Panc1 (cell line): ENCODE data around the gene DGKD. TPM values are rescaled to one million over a fixed set of nuclear protein-coding genes. Genes with fewer than 3 reads are reported as not detected.

Experiments
- ATAC-seq: fragments of 200-7000 bp; cut with Tn5 transposase; 2 replicates; pipeline ENCODE4 v1.9.1; 2020; ENCODE audit warnings: mild to moderate bottlenecking, moderate library complexity
- BruUV-seq: library from RNA; stranded (reverse); fragments of 400-500 nt; replicated peaks from 2 replicates; lab custom pipeline; 2021; lab: Mats Ljungman, UMichigan
- CTCF ChIA-PET: fragments of 300-600 bp; sonication (Branson Sonifier 250); formaldehyde crosslinking; loops from one replicate; lab custom pipeline; 2022; ENCODE audit warnings: antibody characterized with exemption; lab: Charles Lee
- POLR2A ChIA-PET: fragments of 300-600 bp; sonication (Branson Sonifier 250); formaldehyde crosslinking; loops from one replicate; lab custom pipeline; 2022; ENCODE audit warnings: antibody characterized with exemption; lab: Charles Lee
- DNase-seq: peaks from one replicate; pipeline ENCODE4 v3.0.0-alpha.2; 2010; ENCODE audit warnings: low read depth, low spot score
- H3K27ac ChIP-seq: 2 replicates; pipeline ENCODE4 v1.5.1; 2011; ENCODE audit warnings: mild to moderate bottlenecking, low read length, inconsistent platforms
- H3K27me3 ChIP-seq: fragments of 200-500 bp; sonication (Bioruptor generic); 2 replicates; pipeline ENCODE4 v1.6.0; 2014; ENCODE audit warnings: low read length, inconsistent platforms; ENCODE audit not compliant: control insufficient read depth, insufficient read depth
- H3K36me3 ChIP-seq: fragments of 200-500 bp; sonication (Bioruptor generic); 2 replicates; pipeline ENCODE4 v1.5.1; 2014; ENCODE audit warnings: inconsistent platforms, mild to moderate bottlenecking, low read length, moderate library complexity; ENCODE audit not compliant: control insufficient read depth, insufficient read depth
- H3K4me1 ChIP-seq: 2 replicates; pipeline ENCODE4 v1.5.1; 2011; ENCODE audit warnings: inconsistent platforms, mild to moderate bottlenecking, low read length, moderate library complexity; ENCODE audit not compliant: control insufficient read depth, insufficient read depth
- H3K4me3 ChIP-seq, 2 experiments: 2 replicates each; pipeline ENCODE4 v1.5.1; 2011 to 2012; ENCODE audit warnings: low read depth in 2 of 2, low read length in 2 of 2, mild to moderate bottlenecking in 2 of 2, inconsistent platforms in 1 of 2, moderate library complexity in 1 of 2
- H3K9me3 ChIP-seq: fragments of 200-500 bp; sonication (Bioruptor generic); 2 replicates; pipeline ENCODE4 v1.5.1; 2014; ENCODE audit warnings: low read depth, mild to moderate bottlenecking, inconsistent platforms, low read length, moderate library complexity; ENCODE audit not compliant: control insufficient read depth, insufficient read depth
- POLR2AphosphoS5 ChIP-seq: IDR thresholded peaks from 2 replicates; pipeline ENCODE4 v1.6.1; 2012; ENCODE audit warnings: mild to moderate bottlenecking, low read depth, low read length, moderate library complexity
- SIN3A ChIP-seq: IDR thresholded peaks from 2 replicates; pipeline ENCODE4 v1.6.1; 2012; ENCODE audit warnings: low read depth, mild to moderate bottlenecking, low read length, moderate library complexity, borderline replicate concordance; ENCODE audit not compliant: insufficient read depth
- TCF7L2 ChIP-seq: IDR thresholded peaks from 2 replicates; pipeline ENCODE4 v1.6.1; 2011; ENCODE audit warnings: mild to moderate bottlenecking, low read depth, low read length, inconsistent platforms
- in situ Hi-C: cut with HindIII; loops from 2 replicates; pipeline ENCODE4 v1.10.0; 2016; ENCODE audit warnings: low sequenced_read_pairs, low pct_unique_long_range_greater_than_20kb
- intact Hi-C: fragments of 100-400 bp; cut with micrococcal nuclease; formaldehyde crosslinking; loops from one replicate; pipeline ENCODE4 v1.10.0; 2022; ENCODE audit not compliant: unreplicated experiment
- total RNA-seq: library from RNA; stranded (reverse); gene quantifications from one replicate; pipeline ENCODE4 v1.2.1, GENCODE V29; 2021; ENCODE audit not compliant: unreplicated experiment
- TF ChIP-seq, protein P1 (sequence below): fragments of 450-650 bp; IDR thresholded peaks from 2 replicates; pipeline ENCODE4 v1.5.1; 2017; ENCODE audit warnings: mild to moderate bottlenecking
- TF ChIP-seq, protein P2 (sequence below), 2 experiments: IDR thresholded peaks; 2 replicates each; pipeline ENCODE4 v1.6.1; 2011 to 2012; ENCODE audit warnings: low read depth in 2 of 2, control low read depth in 1 of 2, low read length in 1 of 2, mild to moderate bottlenecking in 1 of 2, moderate library complexity in 1 of 2; ENCODE audit not compliant: insufficient read depth in 1 of 2

The DGKD gene
- total RNA-seq, 1 experiment from 2014 or later, result 89.0 TPM

DNA sequence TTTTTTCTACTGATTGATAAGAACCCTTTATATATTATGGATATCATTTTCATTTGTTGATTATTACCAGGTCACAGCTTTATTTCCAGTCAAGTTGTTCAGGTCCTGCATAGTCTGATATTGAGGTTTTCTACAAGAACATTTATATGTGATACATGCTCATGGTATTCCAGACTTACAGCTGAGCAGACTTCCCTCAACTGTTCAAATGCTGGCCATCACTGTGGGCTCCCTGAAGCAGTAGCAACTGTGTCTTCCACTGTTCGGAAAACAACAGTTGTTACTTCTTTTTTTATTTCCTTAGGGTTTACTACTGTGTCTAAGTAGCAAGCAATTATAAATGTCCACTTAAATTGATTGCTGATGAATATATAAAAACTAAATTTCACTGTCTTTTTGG is 79.5 kb downstream of the DGKD start:
- POLR2A ChIA-PET, result no interaction called here
- intact Hi-C loops (no loop called here), in situ Hi-C loops (no loop called here)
- CTCF ChIA-PET, result no interaction called here
- H3K4me1 ChIP-seq, result peaks cover 21% of the 10 kb centered on the region
- no peaks in the 10 kb centered on the region for H3K9me3 ChIP-seq
- peaks cover 7% of the 10 kb centered on the region for H3K36me3 ChIP-seq
- H3K4me3 ChIP-seq, result no peak overlapping the region
- 0 out of 2 replicates have a peak overlapping the region, but pooled peaks have one; percentile 14 for H3K27ac ChIP-seq
- no TSS peak for BruUV-seq
- DNase-seq, result no peak
- TF ChIP-seq, protein P1, sequence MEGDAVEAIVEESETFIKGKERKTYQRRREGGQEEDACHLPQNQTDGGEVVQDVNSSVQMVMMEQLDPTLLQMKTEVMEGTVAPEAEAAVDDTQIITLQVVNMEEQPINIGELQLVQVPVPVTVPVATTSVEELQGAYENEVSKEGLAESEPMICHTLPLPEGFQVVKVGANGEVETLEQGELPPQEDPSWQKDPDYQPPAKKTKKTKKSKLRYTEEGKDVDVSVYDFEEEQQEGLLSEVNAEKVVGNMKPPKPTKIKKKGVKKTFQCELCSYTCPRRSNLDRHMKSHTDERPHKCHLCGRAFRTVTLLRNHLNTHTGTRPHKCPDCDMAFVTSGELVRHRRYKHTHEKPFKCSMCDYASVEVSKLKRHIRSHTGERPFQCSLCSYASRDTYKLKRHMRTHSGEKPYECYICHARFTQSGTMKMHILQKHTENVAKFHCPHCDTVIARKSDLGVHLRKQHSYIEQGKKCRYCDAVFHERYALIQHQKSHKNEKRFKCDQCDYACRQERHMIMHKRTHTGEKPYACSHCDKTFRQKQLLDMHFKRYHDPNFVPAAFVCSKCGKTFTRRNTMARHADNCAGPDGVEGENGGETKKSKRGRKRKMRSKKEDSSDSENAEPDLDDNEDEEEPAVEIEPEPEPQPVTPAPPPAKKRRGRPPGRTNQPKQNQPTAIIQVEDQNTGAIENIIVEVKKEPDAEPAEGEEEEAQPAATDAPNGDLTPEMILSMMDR, result no peak
- TF ChIP-seq, protein P2, sequence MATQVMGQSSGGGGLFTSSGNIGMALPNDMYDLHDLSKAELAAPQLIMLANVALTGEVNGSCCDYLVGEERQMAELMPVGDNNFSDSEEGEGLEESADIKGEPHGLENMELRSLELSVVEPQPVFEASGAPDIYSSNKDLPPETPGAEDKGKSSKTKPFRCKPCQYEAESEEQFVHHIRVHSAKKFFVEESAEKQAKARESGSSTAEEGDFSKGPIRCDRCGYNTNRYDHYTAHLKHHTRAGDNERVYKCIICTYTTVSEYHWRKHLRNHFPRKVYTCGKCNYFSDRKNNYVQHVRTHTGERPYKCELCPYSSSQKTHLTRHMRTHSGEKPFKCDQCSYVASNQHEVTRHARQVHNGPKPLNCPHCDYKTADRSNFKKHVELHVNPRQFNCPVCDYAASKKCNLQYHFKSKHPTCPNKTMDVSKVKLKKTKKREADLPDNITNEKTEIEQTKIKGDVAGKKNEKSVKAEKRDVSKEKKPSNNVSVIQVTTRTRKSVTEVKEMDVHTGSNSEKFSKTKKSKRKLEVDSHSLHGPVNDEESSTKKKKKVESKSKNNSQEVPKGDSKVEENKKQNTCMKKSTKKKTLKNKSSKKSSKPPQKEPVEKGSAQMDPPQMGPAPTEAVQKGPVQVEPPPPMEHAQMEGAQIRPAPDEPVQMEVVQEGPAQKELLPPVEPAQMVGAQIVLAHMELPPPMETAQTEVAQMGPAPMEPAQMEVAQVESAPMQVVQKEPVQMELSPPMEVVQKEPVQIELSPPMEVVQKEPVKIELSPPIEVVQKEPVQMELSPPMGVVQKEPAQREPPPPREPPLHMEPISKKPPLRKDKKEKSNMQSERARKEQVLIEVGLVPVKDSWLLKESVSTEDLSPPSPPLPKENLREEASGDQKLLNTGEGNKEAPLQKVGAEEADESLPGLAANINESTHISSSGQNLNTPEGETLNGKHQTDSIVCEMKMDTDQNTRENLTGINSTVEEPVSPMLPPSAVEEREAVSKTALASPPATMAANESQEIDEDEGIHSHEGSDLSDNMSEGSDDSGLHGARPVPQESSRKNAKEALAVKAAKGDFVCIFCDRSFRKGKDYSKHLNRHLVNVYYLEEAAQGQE (IDR thresholded peaks at IDR 0.05; ENCODE audit: insufficient read depth in 1 of 2, low read depth in 2 of 2, low read length in 1 of 2), result no peak
- no peak for TF ChIP-seq TCF7L2
- no peak for TF ChIP-seq POLR2AphosphoS5
- no peak for TF ChIP-seq SIN3A
- H3K27me3 ChIP-seq, result no peaks in the 10 kb centered on the region
- ATAC-seq, result no peak

DNA sequence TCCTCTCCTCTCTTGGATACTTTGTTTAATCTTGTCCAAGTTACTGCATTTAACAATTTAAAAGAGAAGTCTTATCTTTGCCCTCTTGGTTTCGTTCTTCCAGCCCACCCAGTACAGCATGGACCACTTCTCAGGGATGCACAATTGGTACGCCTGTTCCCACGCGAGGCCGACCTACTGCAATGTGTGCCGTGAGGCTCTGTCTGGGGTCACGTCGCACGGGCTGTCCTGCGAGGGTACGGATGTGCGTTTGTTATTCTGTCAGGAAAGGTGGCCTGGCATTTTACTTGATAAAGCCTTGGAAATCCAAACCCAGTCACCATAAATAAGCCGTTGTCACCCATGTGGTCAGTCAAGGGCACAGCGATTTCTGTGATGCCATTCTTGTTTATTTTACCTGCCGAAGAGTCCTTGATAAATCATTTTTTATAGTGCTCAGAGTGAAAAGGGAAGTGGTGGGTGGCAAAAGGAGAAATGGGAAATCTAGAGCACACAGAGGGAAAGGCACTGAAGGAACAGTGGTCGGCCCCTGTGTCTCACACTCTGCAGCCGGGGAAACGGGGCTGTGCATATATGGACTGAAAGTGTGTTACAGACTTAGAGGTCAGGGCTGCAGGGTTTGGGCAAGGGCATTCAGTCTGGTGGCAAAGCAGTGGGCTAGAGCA is 80.5 kb downstream of the DGKD start:
- Histone ChIP-seq H3K27ac (no peak overlapping the region), H3K36me3 (peaks cover 9% of the 10 kb centered on the region), H3K9me3 (no peaks in the 10 kb centered on the region), H3K4me3 (no peak overlapping the region), H3K4me1 (peaks cover 11% of the 10 kb centered on the region), H3K27me3 (no peaks in the 10 kb centered on the region)
- in situ Hi-C loops, result no loop called here
- TF ChIP-seq, protein P1, result no peak
- POLR2A ChIA-PET, result no interaction called here
- no TSS peak for BruUV-seq
- CTCF ChIA-PET, result no interaction called here
- DNase-seq (no peak), ATAC-seq (no peak)
- intact Hi-C loops, result no loop called here
